Non-pigmented ciliary epithelial cell (primary cell): ENCODE data around the gene PDZD7.
A peak's percentile ranks its signal among the peaks of the same experiment; 100 is the strongest.

Experiments used
- DNase-seq: peaks from one replicate; pipeline ENCODE4 v3.0.0-alpha.2; 2010; ENCODE audit warnings: low read depth

Gene PDZD7

GRCh38 chr10:101061624-101062231 lies 30.8 kb upstream of the PDZD7 start, which contains the start of gene KAZALD1:
KAZALD1 (plus strand) TSS chr10:101061989; CDS start chr10:101062593, 604 bp downstream.
- no peak for DNase-seq

- peak; percentile 45 for DNase-seq
These were observed 30.2 kb upstream of the PDZD7 start for GRCh38 chr10:101060951-101061623.

- DNase-seq = peak; percentile 82
These were observed 29.4 kb upstream of the PDZD7 start for GRCh38 chr10:101060036-101060950.

- DNase-seq = no peak
These were observed 25.6 kb upstream of the PDZD7 start for GRCh38 chr10:101056365-101057151.

- no peak for DNase-seq
These were observed 24.5 kb upstream of the PDZD7 start for GRCh38 chr10:101055411-101055810.

GRCh38 chr10:101054876-101055275 lies 23.9 kb upstream of the PDZD7 start:
- no peak for DNase-seq

GRCh38 chr10:101054351-101054750 lies 23.4 kb upstream of the PDZD7 start:
- DNase-seq = no peak

- DNase-seq = no peak
These were observed 22.6 kb upstream of the PDZD7 start for GRCh38 chr10:101053516-101053915.

- DNase-seq = no peak
These were observed 21.4 kb upstream of the PDZD7 start for GRCh38 chr10:101052285-101052684.

- no peak for DNase-seq
These were observed 19.5 kb upstream of the PDZD7 start for GRCh38 chr10:101050208-101051069.

- DNase-seq = no peak
These were observed 17.3 kb upstream of the PDZD7 start for GRCh38 chr10:101047961-101048892.

- no peak for DNase-seq
These were observed 16.3 kb upstream of the PDZD7 start for GRCh38 chr10:101047268-101047667.

- DNase-seq = no peak
These were observed 15.7 kb upstream of the PDZD7 start for GRCh38 chr10:101046332-101047238.

- DNase-seq = no peak
These were observed 13.2 kb upstream of the PDZD7 start for GRCh38 chr10:101044117-101044516.

- no peak for DNase-seq
These were observed 12.4 kb upstream of the PDZD7 start for GRCh38 chr10:101043363-101043707.

GRCh38 chr10:101042667-101043362 lies 11.9 kb upstream of the PDZD7 start:
- DNase-seq = peak; percentile 65

- DNase-seq = no peak
These were observed 11.2 kb upstream of the PDZD7 start for GRCh38 chr10:101042118-101042517.

GRCh38 chr10:101041252-101041761 lies 10.4 kb upstream of the PDZD7 start:
- DNase-seq = no peak
